Activated CD8-positive, alpha-beta T cell treated with anti-CD3 and anti-CD28 coated beads for 36 hours (primary cell): Measurements from ENCODE around the gene RIPK1. TPM values are rescaled to one million over a fixed set of nuclear protein-coding genes. Genes with fewer than 3 reads are reported as not detected.
A peak's percentile ranks its signal among the peaks of the same experiment; 100 is the strongest.

Experiments
- ATAC-seq: fragments of 200-7000 bp; cut with Tn5 transposase; one replicate; pipeline ENCODE4 v1.10.0; 2021; ENCODE audit warnings: mild to moderate bottlenecking, moderate library complexity
- CTCF ChIA-PET: fragments of 350-600 bp; sonication (Branson Sonifier 250); formaldehyde crosslinking; loops from one replicate; lab custom pipeline; 2021; ENCODE audit warnings: antibody characterized with exemption; lab: Charles Lee
- POLR2A ChIA-PET: fragments of 350-600 bp; sonication (Branson Sonifier 250); formaldehyde crosslinking; loops from one replicate; lab custom pipeline; 2021; ENCODE audit warnings: antibody characterized with exemption; lab: Charles Lee
- DNase-seq: peaks from one replicate; pipeline ENCODE4 v3.0.0-alpha.2; 2020
- H3K27ac Mint-ChIP-seq: one replicate; pipeline ENCODE4 v1.8.0; 2021; ENCODE audit warnings: mild to moderate bottlenecking, mixed read lengths
- H3K27me3 Mint-ChIP-seq: one replicate; pipeline ENCODE4 v1.8.0; 2021; ENCODE audit warnings: mixed read lengths
- H3K36me3 Mint-ChIP-seq: one replicate; pipeline ENCODE4 v1.8.0; 2021; ENCODE audit warnings: low read depth, mixed read lengths
- H3K4me1 Mint-ChIP-seq: one replicate; pipeline ENCODE4 v1.8.0; 2021; ENCODE audit warnings: low read depth, mixed read lengths
- H3K4me3 Mint-ChIP-seq: one replicate; pipeline ENCODE4 v1.8.0; 2021; ENCODE audit warnings: mild to moderate bottlenecking, moderate library complexity, mixed read lengths
- H3K9me3 Mint-ChIP-seq: one replicate; pipeline ENCODE4 v1.8.0; 2021; ENCODE audit warnings: mixed read lengths
- CTCF ChIP-seq: fragments of 200-600 bp; IDR thresholded peaks from one replicate; pipeline ENCODE4 v1.8.0; 2022; ENCODE audit warnings: antibody characterized with exemption, mild to moderate bottlenecking
- intact Hi-C: fragments of 100-400 bp; cut with micrococcal nuclease; formaldehyde crosslinking; loops from one replicate; pipeline ENCODE4 v1.10.0; 2022
- total RNA-seq, 2 experiments: library from RNA; stranded (reverse); gene quantifications; one replicate each; pipeline ENCODE4 v1.2.3, GENCODE V29; 2021

The RIPK1 gene
- total RNA-seq, 2 experiments from 2014 or later = 8.8 to 9.0 TPM

GRCh38 chr6:3088446-3088845, 20.2 kb downstream of the RIPK1 start:
- DNase-seq (peak; percentile 29), ATAC-seq (peak; percentile 51)
- intact Hi-C loops = no loop called here
- CTCF ChIA-PET = no interaction called here
- peaks cover 33% of the 10 kb centered on the region for H3K36me3 Mint-ChIP-seq
- no peak overlapping the region for H3K4me3 Mint-ChIP-seq
- TF ChIP-seq CTCF = no peak
- H3K27ac Mint-ChIP-seq = peak overlapping the region; percentile 31
- H3K9me3 Mint-ChIP-seq = no peaks in the 10 kb centered on the region
- peaks cover 5% of the 10 kb centered on the region for H3K4me1 Mint-ChIP-seq
- no peaks in the 10 kb centered on the region for H3K27me3 Mint-ChIP-seq
- POLR2A ChIA-PET = interaction anchor here (0.7 kb wide), 1 partner anchor 20 kb away, joined by 3 read pairs; the partner anchor contains the start of gene RIPK1

- no peak for ATAC-seq
- peaks cover 5% of the 10 kb centered on the region for H3K4me1 Mint-ChIP-seq
- ChIA-PET CTCF (no interaction called here), POLR2A (interaction anchor here (0.7 kb wide), 1 partner anchor 21 kb away, joined by 3 read pairs; the partner anchor contains the start of gene RIPK1)
- no peaks in the 10 kb centered on the region for H3K27me3 Mint-ChIP-seq
- no peak for DNase-seq
- intact Hi-C loops = no loop called here
- H3K27ac Mint-ChIP-seq = no peak overlapping the region
- no peaks in the 10 kb centered on the region for H3K9me3 Mint-ChIP-seq
- H3K36me3 Mint-ChIP-seq = peaks cover 31% of the 10 kb centered on the region
- TF ChIP-seq CTCF = no peak
- no peak overlapping the region for H3K4me3 Mint-ChIP-seq
Measured at GRCh38 chr6:3088968-3089367, 20.7 kb downstream of the RIPK1 start.

GRCh38 chr6:3090013-3090412, 21.7 kb downstream of the RIPK1 start:
- POLR2A ChIA-PET = no interaction called here
- Mint-ChIP-seq H3K4me1 (peaks cover 5% of the 10 kb centered on the region), H3K27ac (no peak overlapping the region), H3K9me3 (no peaks in the 10 kb centered on the region), H3K4me3 (no peak overlapping the region), H3K27me3 (no peaks in the 10 kb centered on the region), H3K36me3 (peaks cover 26% of the 10 kb centered on the region)
- no peak for TF ChIP-seq CTCF
- CTCF ChIA-PET = no interaction called here
- intact Hi-C loops = no loop called here
- no peak for DNase-seq
- ATAC-seq = no peak

DNA sequence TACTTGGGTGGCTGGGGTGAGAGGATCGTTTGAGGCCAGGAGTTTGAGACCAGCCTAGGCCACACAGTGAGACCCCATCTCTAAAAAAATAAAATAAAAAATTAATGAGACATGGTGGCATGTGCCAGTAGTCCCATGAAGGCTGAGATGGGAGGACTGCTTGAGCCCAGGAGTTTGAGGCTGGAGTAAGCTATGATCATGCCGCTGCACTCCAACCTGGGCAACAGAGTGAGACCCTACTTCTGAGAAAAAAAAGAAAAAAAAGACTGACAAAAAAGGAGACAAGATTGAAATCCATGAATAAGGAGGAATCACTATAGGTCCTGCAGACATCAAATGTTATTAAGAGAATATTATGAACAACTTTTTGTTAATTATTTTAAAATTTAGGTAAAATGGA, 26.5 kb downstream of the RIPK1 start:
- peaks cover 16% of the 10 kb centered on the region for H3K36me3 Mint-ChIP-seq
- intact Hi-C loops = no loop called here
- ATAC-seq (no peak), DNase-seq (no peak)
- ChIA-PET POLR2A (no interaction called here), CTCF (interaction anchor here (1.4 kb wide), 1 partner anchor 13 kb away, joined by 3 read pairs; no protein-coding TSS in a partner anchor)
- no peak for TF ChIP-seq CTCF
- no peak overlapping the region for H3K27ac Mint-ChIP-seq
- H3K9me3 Mint-ChIP-seq = no peaks in the 10 kb centered on the region
- H3K27me3 Mint-ChIP-seq = no peaks in the 10 kb centered on the region
- no peaks in the 10 kb centered on the region for H3K4me1 Mint-ChIP-seq
- H3K4me3 Mint-ChIP-seq = no peak overlapping the region

- POLR2A ChIA-PET = no interaction called here
- no peaks in the 10 kb centered on the region for H3K9me3 Mint-ChIP-seq
- CTCF ChIA-PET = no interaction called here
- H3K27ac Mint-ChIP-seq = no peak overlapping the region
- peaks cover 14% of the 10 kb centered on the region for H3K4me1 Mint-ChIP-seq
- TF ChIP-seq CTCF = no peak
- H3K27me3 Mint-ChIP-seq = no peaks in the 10 kb centered on the region
- H3K4me3 Mint-ChIP-seq = no peak overlapping the region
- H3K36me3 Mint-ChIP-seq = peaks cover 21% of the 10 kb centered on the region
- DNase-seq = no peak
- intact Hi-C loops = no loop called here
- peak; percentile 69 for ATAC-seq
Measured at GRCh38 chr6:3102875-3103274, 34.6 kb downstream of the RIPK1 start.
